Osteoblast (primary cell): ENCODE data around the gene FAM107A. TPM values are rescaled to one million over a fixed set of nuclear protein-coding genes. Genes with fewer than 3 reads are reported as not detected.

Experiments
- total RNA-seq: library from RNA; depleted of rRNA; stranded (reverse); fragments of >200 nt; gene quantifications from 2 replicates; pipeline ENCODE4 v1.2.3, GENCODE V29; 2012

The FAM107A gene
- total RNA-seq, 1 donor, result not detected

Other genes with a start within 250 kb of the FAM107A start
- 77.4 and 87.8 TPM in 2 replicates for gene PXK, start 244.5 kb downstream of the FAM107A start, total RNA-seq
- 68.4 and 78.2 TPM in 2 replicates for gene PDHB, start 143.6 kb downstream of the FAM107A start, total RNA-seq
- 8.0 and 10.6 TPM in 2 replicates for gene KCTD6, start 85.3 kb downstream of the FAM107A start, total RNA-seq
- gene ACOX2, start 40.2 kb downstream of the FAM107A start, total RNA-seq, result 28.6 and 29.8 TPM in 2 replicates
- not detected in 2 replicates for gene FAM3D, start 89.4 kb upstream of the FAM107A start, total RNA-seq